GM12875 (cell line): Measurements from ENCODE around the gene PPM1N.

Source experiments
- H3K4me3 ChIP-seq: one replicate; pipeline ENCODE4 v1.5.1; 2011; ENCODE audit warnings: low read depth, low read length, control low read depth
- CTCF ChIP-seq: IDR thresholded peaks from 2 replicates; pipeline ENCODE4 v1.5.1; 2011; ENCODE audit warnings: low read depth, mild to moderate bottlenecking, control low read depth, inconsistent platforms, low read length, moderate library complexity, borderline replicate concordance; ENCODE audit not compliant: insufficient read depth

The PPM1N gene

GRCh38 chr19:45511074-45511473 lies 12.8 kb downstream of the PPM1N start:
- no peak for TF ChIP-seq CTCF
- H3K4me3 ChIP-seq = no peak overlapping the region

- H3K4me3 ChIP-seq = no peak overlapping the region
- no peak for TF ChIP-seq CTCF
Measured at GRCh38 chr19:45512881-45513483, 14.7 kb downstream of the PPM1N start.

DNA sequence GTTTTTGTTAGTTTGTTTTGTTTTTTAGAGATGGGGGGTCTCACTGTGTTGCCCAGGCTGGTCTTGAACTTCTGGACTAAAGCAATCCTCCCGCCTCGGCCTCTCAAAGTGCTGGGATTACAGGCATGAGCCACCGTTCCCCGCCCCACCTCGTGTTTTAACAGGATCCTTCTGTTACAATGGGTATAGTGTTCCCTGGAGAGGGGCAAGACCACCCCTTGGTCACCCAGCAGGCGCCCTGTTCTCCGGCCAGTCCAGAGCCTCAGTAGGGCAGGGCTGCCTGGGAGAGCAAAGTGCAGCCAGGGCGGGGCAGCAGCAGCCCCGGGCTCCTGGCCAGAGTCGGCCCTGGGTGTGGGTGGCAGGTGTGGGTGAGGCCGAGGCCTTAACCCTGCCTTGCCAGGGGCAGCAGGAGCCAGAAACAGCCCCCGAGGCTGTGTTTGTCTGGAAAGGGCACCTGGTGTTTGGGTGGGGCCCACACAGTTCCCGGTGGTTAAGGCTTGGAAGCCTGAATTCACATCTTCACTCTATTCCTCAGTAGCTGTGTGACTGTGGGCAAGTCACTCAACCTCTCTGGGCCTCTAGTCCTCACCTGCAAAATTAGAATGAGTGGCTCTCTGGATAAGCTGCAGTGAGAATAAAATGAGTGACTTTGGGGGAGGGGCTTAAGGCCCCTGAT lies 16.3 kb downstream of the PPM1N start:
- no peak for TF ChIP-seq CTCF

DNA sequence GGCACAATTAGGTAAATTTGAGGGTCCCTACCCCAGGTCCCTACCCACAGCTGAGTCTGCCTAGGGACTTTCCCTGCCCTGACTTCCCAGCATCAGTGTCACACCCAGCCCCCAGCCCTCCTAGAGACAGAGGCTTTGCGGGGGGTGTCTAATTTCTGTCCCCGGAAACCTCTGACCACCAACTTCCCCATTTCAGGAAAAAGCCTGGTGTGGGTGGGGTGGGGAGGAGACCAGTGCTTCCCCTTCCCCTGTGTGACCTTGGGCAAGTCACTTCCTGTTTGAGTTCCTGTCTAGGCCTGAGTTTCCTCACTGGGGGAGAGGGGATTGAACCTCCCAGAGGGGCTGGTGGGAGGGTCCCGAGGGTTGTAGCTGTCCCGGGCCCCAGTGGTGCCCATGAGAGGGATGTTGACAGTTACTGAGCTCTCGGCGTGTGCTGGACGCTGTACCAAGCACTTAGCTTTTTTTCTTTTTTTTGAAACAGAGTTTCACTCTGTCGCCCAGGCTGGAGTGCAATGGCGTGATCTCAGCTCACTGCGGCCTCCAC lies 16.9 kb downstream of the PPM1N start:
- H3K4me3 ChIP-seq = peak overlapping the region; percentile 16

More for the DNA sequence above, 16.3 kb downstream of the PPM1N start:
- peak overlapping the region; percentile 16 for H3K4me3 ChIP-seq

GRCh38 chr19:45515807-45516401 lies 17.7 kb downstream of the PPM1N start:
- TF ChIP-seq CTCF = no peak
- no peak overlapping the region for H3K4me3 ChIP-seq

More for the DNA sequence above, 16.9 kb downstream of the PPM1N start:
- no peak for TF ChIP-seq CTCF

DNA sequence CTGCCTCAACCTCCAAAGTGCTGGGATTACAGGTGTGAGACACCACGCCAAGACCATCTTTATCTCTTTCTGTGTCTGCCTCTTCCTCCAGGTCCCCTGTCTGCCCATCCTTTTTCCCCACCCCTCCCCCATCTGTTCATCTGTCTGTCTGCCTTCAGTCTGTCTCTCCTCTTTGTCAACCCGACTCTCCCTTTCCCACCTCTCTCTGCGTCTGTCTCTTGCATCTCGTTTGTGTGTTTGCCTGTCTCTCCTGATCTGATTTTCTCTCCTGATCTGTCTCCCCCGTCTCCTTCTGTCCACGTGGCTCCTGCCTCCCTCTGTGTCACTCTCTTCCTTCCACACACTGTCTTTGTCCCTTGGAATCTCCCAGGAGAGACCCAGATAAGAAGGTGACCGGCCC lies 19.0 kb downstream of the PPM1N start:
- no peak for TF ChIP-seq CTCF
- H3K4me3 ChIP-seq = no peak overlapping the region
